LHCN-M2 (cell line): ENCODE results near the gene ZBTB34. TPM values are rescaled to one million over a fixed set of nuclear protein-coding genes. Genes with fewer than 3 reads are reported as not detected.
A peak's percentile ranks its signal among the peaks of the same experiment; 100 is the strongest.

Experiments used
- DNase-seq: peaks from one replicate; pipeline ENCODE4 v3.0.0-alpha.2; 2012; ENCODE audit warnings: low read depth
- total RNA-seq: library from RNA; depleted of rRNA; stranded (reverse); fragments of >200 nt; gene quantifications from 2 replicates; pipeline ENCODE4 v1.2.3, GENCODE V29; 2014

The ZBTB34 gene
- total RNA-seq, 1 experiment from 2014 or later = 2.7 TPM

DNA sequence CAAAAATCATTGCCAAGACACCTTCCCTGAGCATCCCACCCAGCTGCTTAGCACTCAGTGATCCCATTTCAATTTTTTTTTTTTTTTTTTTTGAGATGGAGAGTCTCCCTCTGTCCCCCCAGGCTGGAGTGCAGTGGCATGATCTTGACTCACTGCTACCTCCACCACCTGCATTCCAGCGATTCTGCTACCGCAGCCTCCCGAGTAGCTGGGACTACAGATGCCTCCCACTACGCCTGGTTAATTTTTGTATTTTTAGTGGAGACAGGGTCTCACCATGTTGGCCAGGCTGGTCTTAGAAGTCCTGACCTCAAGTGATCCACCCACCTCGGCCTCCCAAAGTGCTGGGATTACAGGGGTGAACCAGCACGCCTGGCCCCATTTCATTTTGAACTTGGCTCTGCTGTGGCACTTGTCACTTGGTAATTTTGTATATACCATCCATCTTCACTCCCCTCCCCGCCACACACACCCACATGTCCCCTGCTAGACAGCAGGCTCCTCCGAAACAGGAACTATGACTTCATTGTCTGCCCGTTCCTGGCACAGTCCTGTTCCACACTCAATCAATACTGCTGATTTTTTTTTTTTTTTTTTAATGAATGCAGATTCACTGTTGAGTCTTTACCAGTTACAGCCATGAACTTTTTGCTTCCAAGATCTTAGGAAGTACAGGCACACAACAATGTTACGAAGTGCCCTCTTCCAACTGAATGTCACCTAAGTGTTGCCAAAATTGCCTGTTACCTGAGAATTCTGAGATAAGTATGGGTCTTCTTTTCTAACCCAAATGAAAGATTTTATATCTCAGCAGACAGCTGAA is 17.3 kb upstream of the ZBTB34 start:
- no peak for DNase-seq

DNA sequence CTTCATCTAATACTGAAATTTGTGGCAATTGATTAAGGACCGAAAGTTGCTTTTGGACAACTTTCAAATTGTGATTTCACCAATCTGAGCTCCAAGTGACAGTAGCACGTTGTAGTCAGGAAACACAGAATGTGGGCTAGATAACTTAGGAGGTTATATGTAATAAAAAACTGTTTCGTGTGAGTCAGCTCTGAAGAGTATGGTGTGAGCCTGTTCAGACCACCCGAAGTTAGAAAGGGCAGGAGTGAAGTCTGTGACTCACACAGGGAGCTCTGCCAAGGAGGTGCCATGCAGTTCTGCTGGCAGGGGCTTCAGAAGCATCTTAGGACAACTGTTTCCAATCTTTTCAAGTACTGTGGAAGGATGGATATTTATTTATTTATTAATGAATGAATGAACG is 16.4 kb upstream of the ZBTB34 start:
- DNase-seq = peak; percentile 93

DNA sequence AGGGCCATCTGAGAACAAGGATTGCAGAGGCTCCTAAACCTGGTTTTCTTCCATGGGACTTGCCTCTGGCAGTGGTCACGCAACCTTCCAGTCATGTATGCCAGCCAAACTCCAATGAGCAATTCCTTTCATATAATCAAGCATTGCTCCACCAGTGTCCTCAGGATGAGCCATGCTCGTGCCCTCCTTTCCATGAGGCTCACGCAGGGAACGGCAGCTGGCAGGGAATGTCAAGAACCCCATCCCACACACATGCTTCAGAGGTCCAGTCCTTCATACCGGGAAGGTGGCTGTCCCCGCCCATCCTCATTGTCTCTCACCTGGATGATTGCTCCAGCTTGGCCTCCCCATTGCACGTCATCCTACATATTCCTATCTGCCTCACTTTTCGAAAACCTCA is 13.4 kb upstream of the ZBTB34 start:
- no peak for DNase-seq

GRCh38 chr9:126849591-126850225 is 10.7 kb upstream of the ZBTB34 start:
- no peak for DNase-seq

DNA sequence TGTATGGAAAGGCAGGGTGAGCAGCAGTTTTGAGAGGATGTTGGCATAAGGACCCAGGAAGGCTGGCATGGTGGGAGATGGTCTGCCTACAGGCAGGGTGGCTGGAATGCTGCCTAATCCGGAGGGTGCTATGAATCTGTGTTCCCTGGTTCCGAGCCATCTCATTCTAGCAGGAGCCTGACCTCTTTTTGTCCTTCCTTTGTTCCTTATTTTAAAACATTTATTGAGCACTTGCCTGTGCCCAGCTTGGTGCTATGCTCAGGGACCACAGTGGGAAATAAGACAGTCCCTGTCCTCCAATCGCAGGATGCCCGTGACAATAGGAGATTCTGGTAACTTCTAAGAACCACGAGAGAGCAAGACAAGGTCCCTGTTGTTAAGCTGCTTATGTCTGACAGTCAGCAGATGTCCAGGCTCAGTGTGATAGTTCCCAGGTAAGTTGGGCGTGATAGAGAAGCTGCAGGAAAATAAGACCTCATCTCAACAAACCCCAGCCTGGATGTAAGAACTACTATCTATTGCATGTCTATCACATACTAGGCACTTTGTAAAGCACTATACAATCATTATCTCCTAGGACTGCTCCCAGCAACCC is 9.1 kb upstream of the ZBTB34 start:
- DNase-seq = no peak

DNA sequence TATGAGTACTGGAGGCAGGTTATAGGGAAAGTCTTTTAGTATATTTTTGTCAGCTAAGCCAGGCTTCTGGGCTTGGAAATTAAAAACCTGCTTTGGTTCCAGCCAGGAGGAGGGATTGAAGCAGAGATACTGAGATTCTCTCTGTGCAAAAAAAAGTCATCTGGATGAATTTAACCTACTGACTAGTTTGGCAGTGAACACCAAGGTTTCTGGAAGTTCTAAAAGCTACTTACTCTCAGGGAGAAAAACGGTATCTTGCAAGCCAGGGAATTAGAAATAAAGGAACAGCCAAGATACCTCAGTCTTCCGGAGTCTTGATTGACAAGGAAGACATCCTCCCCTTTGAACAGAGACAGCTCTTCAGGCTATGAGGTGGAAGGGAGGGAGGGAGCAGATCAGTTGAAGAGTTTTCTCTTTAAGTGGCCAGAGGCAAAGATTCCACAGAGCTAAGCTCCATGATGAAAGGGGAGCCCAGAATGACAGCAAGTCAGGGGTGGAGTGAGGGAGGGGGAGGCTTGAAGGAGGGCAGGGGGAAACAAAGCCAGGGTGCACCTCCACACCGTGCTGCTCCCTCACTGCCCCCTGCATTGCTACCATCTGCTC is 8.3 kb upstream of the ZBTB34 start:
- no peak for DNase-seq

DNA sequence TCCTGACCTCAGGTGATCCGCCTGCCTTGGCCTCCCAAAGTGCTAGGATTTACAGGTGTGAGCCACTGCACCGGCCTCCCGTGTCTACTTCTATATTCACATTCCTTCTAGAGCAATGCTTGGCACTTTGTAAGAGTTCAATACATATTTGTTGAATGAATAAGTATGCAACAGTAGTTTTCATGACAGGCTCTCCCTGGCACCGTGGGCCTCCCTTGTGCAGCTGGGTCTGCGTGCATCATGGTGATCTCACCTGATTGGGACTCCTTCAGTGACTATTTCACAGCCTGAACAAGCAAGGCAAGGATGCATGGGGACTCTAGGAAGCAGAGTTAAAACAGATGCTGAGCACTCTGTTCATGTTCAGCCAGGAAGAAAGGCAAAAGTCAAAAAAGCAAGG is 6.8 kb upstream of the ZBTB34 start:
- no peak for DNase-seq

GRCh38 chr9:126854734-126855133 is 5.7 kb upstream of the ZBTB34 start:
- DNase-seq = no peak

GRCh38 chr9:126856326-126856877 is 4.0 kb upstream of the ZBTB34 start:
- no peak for DNase-seq

- DNase-seq = no peak
Measured at GRCh38 chr9:126857261-126857960, 3.0 kb upstream of the ZBTB34 start.

- no peak for DNase-seq
Measured at GRCh38 chr9:126859111-126859510, 1.3 kb upstream of the ZBTB34 start.

DNA sequence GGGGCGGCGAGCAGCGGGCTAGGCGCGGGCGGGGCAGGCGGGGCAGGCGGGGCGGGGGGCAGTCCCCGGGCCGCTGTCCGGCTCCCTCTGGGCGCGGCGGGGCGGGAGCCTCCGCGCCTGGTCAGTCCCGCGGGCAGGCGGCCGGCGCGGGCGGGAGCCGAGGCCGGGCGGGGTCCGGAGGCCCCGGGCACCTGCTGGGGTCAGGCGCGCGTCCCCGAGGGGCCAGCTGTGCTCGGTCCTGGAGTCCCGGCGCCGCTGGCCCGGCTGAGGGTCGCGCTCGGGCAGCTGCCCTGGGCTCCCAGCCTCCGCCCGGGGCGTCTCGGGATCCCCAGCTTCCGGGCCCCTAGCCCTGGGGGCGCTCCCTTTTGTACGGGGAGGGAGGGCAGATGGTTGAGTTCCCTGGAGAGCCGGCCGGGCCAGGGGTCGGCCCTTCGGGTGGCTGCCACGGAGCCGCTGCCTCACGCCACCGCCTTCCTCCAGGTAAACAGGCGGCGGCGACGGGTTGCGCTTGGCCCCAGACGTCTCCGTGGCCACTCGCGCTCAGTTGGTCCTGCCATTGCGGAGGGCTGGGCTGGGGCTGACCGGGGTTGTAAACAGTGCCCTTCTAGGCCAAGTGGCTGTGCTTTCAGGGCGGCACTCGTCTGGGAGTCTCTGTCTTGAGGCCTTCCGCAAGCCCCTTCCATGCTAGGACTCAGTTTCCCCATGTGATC is 473 bp downstream of the ZBTB34 start:
- DNase-seq = no peak

- no peak for DNase-seq
Measured at GRCh38 chr9:126861707-126862103, 1.3 kb downstream of the ZBTB34 start.

- no peak for DNase-seq
Measured at GRCh38 chr9:126862104-126862761, 1.8 kb downstream of the ZBTB34 start.

DNA sequence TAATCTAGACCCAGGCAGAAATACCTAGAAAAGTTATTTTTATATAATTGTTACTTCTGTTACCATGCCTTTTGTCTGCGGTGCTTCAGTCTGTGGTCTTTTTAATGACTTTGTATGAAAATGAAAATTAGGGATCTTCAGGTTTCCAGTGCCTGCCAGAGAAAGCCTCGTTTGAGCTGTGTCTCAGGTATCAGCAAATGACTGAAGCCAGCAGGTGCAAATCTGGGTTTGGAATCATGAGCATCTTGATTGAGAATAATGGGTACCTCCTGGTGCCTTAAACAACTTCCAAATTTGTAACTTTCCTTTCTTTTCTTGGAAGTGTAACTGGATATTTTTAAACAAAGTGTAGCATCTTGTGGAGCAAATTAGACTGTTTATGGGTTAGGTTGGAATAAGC is 4.3 kb downstream of the ZBTB34 start:
- no peak for DNase-seq

DNA sequence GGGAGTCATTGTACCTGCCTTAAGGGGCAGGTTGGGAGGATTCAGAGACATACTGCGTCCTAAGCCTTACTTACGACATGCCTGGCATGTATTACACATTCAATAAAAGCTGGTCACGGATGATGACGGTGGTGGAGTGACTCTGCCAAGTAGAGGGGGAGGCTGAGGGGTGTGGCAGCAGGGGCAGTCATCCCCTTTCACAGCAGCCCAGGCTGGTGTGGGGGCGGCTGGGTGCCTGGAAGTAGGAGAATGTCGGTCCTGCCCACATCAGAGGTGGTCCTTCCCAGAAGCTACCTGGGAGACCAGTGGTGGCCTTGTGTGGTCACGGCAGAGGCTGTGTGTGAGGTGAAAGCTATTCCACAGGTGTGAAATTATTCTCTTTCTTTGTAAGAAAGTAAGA is 8.9 kb downstream of the ZBTB34 start:
- DNase-seq = no peak

DNA sequence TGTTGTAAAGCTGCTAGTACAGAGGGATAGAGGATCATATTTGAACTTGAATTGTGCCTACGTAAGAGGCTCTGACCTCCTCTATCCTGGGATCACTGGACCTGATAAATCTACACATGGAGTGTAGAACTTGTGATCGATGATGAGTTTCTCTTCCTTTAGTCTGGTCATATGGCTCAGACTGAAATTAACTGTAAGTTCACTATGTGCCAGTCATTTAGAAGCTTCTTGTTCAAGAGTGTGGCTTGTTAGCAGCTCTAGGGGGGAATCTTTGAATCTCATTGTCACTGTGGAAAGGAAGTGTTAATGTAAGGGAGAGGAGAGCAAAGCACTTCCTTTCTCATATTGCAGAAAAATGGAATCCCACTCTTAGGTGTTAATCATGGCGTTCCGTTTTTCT is 12.1 kb downstream of the ZBTB34 start:
- DNase-seq = no peak

DNA sequence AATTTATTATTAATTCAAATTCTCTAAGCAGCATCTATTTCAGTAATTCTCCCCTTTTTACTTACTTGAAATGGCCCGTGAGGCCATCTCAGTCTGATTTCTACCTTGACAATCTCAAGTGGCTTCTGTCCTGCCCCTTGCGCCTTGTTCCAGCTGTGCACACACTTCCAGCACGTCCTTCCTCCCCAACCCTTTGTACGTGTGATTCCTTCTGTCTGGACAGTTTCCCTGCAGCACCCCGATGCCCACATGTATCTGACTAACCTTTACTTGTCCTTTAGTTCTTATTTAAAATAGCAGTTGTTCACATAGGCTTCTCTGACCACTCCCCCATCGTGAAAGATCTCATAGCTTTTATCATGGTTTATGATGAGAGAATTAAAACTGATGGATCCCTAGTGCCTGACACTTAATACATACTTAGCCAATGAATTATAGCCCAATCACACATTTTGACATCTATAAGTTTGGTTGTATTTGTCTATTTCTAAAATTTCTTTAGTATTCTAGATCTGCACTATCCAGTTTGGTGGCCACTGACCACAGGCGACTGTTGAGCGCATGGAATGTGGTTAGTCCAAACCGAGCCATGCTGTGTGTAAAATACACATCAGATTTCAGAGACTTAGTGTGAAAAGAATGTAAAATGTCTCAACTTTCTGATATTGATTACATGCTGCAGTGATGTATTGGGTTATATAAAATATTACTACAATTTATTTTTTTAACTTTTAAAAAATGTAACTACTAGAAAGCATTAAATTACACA is 14.3 kb downstream of the ZBTB34 start:
- DNase-seq = peak; percentile 30

DNA sequence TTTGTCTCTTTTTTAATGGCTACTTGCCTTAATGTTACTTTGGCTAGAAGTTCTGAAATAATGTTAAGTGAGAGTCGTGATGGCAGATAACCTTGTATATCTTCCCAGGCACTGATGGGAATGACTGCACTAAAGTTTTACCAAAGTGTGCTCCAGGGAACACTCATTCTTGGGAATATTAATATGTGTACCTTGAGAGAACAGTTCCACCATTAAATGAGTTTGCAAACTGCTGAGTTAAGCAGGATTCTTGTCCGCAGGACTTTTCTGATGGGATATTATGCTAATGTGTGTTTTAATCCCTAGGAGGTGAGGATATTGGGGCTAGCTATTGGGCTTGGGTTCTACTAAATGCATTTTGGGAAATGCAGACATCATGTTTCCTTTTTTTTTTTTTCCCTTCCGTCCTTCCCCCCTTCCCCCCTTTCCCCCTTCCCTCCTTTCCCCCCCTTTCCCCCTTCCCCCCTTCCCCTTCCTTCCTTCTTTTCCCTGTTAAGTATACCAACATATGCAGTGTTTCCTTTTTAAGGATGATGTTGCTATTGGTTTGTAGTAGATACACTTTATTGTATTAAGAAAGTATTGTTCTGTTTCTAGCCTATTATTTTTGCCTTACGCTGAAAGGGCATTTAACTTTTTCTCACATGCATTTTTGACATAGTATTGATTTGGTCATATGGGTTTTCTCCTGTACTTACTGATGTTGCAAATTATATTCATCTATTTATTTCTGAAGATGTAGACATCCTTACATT is 15.5 kb downstream of the ZBTB34 start:
- DNase-seq = no peak
